GM08714 (cell line): ENCODE measurements around the gene ODAD4.
"Not testable (repeated sequence)": the region's sequence is repeated elsewhere in the genome, so short reads cannot be mapped to it uniquely, and the experiment has no call there.

Source experiments
- H3K4me3 ChIP-seq: fragments of 200-500 bp; sonication (Bioruptor generic); 2 replicates; pipeline ENCODE4 v1.5.1; 2014; ENCODE audit warnings: mild to moderate bottlenecking, low read length, inconsistent platforms
- ZNF274 ChIP-seq: IDR thresholded peaks from 2 replicates; pipeline ENCODE4 v1.6.1; 2012; ENCODE audit warnings: mild to moderate bottlenecking, low read depth, low read length

The ODAD4 gene

DNA sequence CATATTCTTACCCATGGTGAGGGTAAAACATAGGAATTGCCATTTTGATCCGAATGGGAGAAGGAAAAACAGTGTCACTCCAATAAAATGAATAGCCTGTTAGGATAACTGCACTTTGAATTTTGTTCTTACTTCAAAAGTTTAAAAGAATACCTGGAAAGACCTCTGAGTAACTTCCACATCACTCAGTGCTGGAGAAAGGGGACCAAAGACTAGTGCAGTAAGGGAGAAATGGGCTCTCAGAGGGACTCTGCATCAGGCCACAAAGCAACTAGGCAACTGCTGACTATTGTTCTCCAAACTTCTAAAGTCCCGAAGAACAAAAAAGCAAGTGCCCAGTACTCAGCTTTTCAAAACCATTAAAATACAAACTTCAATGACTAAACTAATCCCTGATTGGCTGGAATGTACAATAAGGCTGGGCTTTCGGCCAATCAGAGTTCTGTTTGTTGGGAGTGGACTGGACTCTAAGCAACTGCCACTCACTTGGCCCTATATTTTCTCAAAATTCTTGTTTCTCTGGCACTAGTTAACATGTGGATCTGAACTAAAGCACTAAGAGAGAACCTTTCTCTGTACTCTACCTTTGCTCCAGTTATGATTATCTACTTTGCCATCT lies 80.6 kb downstream of the ODAD4 start:
- no peak overlapping the region for H3K4me3 ChIP-seq
- no peak for TF ChIP-seq ZNF274

DNA sequence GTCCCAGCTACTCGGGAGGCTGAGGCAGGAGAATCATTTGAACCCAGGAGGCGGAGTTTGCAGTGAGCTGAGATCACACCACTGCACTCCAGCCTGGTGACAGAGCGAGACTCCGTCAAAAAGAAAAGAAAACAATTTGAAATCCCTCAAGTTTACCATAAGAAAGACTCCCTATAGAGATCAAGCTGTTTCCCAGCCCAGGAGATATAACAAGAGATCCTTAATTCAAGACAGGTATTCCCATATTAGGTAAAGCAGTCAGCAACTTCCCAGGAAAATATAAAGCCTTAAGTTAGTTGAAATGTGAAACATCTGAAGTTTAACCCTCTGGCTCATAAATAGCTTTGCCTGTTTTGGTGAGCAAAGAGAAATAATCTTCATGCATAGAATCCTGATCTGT lies 81.9 kb downstream of the ODAD4 start:
- H3K4me3 ChIP-seq, result not testable (repeated sequence)

- H3K4me3 ChIP-seq, result not testable (repeated sequence)
Observed at GRCh38 chr17:42013740-42014139, 83.3 kb downstream of the ODAD4 start.
